ENCODE measurements around the gene MAP3K7CL. TPM values are rescaled to one million over a fixed set of nuclear protein-coding genes. Genes with fewer than 3 reads are reported as not detected.
"Not testable (repeated sequence)": the region's sequence is repeated elsewhere in the genome, so short reads cannot be mapped to it uniquely, and the experiment has no call there.

The MAP3K7CL gene
- total RNA-seq, 6 donors from 2014 or later: 3.5 to 9.4 (median 5.9) TPM

DNA sequence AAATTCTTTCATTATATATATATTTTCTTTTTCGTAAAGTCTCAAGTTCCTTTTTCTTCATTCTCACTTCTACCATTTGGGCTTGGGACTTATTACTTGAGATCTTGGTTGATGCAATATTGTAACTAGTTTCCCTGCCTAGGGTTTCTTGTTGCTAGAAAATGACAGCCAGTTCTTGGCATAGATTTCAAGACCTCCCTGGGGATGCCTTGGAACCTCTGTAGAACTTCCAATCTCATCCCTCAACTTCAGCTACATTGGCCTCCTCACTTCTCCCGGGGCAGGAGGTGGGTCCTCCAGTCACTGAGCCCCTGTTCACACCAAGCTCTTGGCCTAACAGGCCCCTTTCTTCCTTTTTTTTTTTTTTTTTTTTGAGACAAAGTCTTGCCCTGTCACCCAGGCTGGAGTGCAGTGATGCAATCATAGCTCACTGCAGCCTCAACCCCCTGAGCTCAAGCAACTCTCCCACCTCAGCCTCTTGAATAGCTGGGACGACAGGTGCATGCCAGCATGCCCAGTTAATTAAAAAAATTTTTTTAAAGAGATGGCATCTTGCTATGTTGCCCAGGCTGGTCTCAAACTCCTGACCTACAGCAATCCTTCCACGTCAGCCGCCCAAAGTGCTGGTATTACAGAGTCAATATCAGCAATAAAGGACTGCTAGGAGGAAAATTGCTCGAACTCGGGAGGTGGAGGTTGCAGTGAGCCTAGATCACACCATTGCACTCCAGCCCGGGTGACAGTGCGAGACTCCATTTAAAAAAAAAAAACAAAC, 33.1 kb downstream of the MAP3K7CL start:
- H3K27ac ChIP-seq: peak overlapping the region; percentile 43 to 69 (median 63)
- WGBS, 2 donors: 71 to 74% methylated on average over 9 of the region's 9 CpGs
- no peak overlapping the region for H3K4me3 ChIP-seq
- peaks cover 14 to 25% (median 20%) of the 10 kb centered on the region in 4 donors for H3K4me1 ChIP-seq
- H3K36me3 ChIP-seq: no peaks in the 10 kb centered on the region
- DNase-seq (peak in 1 of 2 donors; percentile 34), ATAC-seq (ENCODE audit: low FRiP score in 2 of 2) (peak in 1 of 2 donors; percentile 78)
- H3K27me3 ChIP-seq: no peaks in the 10 kb centered on the region
- no peak for TF ChIP-seq EP300 (IDR thresholded peaks at IDR 0.05)
- no peak for TF ChIP-seq POLR2AphosphoS5 (IDR thresholded peaks at IDR 0.05)
- TF ChIP-seq, protein P1, sequence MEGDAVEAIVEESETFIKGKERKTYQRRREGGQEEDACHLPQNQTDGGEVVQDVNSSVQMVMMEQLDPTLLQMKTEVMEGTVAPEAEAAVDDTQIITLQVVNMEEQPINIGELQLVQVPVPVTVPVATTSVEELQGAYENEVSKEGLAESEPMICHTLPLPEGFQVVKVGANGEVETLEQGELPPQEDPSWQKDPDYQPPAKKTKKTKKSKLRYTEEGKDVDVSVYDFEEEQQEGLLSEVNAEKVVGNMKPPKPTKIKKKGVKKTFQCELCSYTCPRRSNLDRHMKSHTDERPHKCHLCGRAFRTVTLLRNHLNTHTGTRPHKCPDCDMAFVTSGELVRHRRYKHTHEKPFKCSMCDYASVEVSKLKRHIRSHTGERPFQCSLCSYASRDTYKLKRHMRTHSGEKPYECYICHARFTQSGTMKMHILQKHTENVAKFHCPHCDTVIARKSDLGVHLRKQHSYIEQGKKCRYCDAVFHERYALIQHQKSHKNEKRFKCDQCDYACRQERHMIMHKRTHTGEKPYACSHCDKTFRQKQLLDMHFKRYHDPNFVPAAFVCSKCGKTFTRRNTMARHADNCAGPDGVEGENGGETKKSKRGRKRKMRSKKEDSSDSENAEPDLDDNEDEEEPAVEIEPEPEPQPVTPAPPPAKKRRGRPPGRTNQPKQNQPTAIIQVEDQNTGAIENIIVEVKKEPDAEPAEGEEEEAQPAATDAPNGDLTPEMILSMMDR (IDR thresholded peaks at IDR 0.05): no peak
- no peak for TF ChIP-seq POLR2A (IDR thresholded peaks at IDR 0.05)
- H3K9me3 ChIP-seq: no peaks in the 10 kb centered on the region

DNA sequence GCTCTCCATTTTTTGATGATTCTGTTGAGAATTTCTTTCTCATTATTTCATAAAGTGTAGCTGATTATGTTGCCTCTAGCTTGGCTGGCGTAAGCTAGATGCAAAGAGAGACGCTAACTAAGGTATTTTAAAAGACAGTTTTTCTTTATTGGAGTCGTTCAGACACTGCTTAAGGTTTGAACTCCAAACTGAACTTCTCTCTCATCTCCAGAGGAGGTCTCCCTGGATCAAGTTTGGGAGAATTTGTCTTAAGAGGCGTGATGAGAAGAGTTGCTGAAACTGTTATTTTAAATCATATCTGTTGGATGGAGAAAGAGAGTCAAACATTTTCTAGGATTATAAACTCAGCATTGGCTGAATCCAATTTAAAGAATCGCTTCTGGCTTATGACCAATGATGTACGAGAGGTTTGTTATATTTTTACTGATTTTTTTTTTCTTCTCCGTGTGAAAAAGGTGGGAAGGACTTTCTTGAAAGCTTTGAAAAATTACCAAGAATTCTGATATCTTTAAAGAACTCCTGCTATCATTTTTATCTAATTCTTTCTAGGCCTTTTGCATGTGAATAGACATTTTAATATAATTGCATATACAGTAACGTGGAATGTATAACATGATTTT, 34.0 kb downstream of the MAP3K7CL start:
- no peak for DNase-seq
- Histone ChIP-seq H3K9me3 (no peaks in the 10 kb centered on the region), H3K4me1 (peaks cover 20 to 31% (median 28%) of the 10 kb centered on the region in 4 donors), H3K27me3 (no peaks in the 10 kb centered on the region), H3K4me3 (no peak overlapping the region), H3K36me3 (no peaks in the 10 kb centered on the region), H3K27ac (peak overlapping the region in 1 of 4 donors; percentile 69)
- 34 to 46% methylated on average over 8 of the region's 8 CpGs for WGBS, 2 donors
- TF ChIP-seq EP300 (IDR thresholded peaks at IDR 0.05) (no peak), POLR2A (IDR thresholded peaks at IDR 0.05) (no peak), POLR2AphosphoS5 (IDR thresholded peaks at IDR 0.05) (peak in 1 of 2 donors; percentile 11)
- TF ChIP-seq, protein P1 (IDR thresholded peaks at IDR 0.05): peak; percentile 44 to 69 (median 64)
- ATAC-seq (ENCODE audit: low FRiP score in 2 of 2): peak in 1 of 2 donors; percentile 87

DNA sequence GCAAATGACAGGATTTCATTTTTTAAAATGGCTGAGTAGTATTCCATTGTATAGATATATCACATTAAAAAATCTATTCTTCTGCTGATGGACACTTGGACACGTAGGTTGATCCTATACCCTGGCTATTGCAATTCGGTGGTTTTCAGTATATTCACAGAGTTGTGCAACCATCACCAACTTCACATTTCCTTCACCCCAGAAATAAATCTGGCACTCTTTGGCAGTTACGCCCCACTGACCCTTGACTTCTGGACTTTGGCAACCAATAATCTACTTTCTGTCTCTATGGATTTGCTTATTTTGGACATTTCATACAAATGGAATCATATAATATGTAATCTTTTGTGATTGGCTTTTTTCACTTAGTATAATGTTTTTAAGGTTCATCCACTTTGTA, 35.9 kb downstream of the MAP3K7CL start:
- no peak overlapping the region for H3K27ac ChIP-seq
- peaks cover 20 to 34% (median 30%) of the 10 kb centered on the region in 4 donors for H3K4me1 ChIP-seq
- H3K27me3 ChIP-seq: no peaks in the 10 kb centered on the region
- no peak for DNase-seq
- no peak for ATAC-seq (ENCODE audit: low FRiP score in 2 of 2)
- no peaks in the 10 kb centered on the region for H3K9me3 ChIP-seq
- H3K36me3 ChIP-seq: no peaks in the 10 kb centered on the region
- WGBS, 2 donors: 65 to 84% methylated on average over 3 of the region's 3 CpGs
- no peak overlapping the region for H3K4me3 ChIP-seq
- TF ChIP-seq, protein P1 (IDR thresholded peaks at IDR 0.05): no peak
- no peak for TF ChIP-seq EP300 (IDR thresholded peaks at IDR 0.05)
- TF ChIP-seq POLR2AphosphoS5 (IDR thresholded peaks at IDR 0.05): no peak
- no peak for TF ChIP-seq POLR2A (IDR thresholded peaks at IDR 0.05)

DNA sequence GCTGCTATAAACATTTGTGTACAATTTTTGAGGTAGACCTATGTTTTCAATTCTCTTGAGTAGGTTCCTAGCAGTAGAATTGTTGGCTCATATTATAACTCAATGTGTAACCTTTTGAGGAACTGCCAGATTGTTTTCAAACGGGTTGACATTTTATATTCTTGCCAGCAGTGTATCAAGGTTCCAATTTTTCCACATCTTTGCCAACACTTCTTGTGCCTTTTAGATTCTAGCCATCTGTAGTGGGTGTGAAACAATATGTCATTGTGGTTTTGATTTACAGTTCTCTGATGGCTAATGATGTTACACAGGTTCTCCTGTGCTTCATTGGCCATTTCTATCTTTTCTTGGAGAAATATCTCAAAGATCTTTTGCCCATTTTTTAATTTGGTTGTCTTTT, 36.4 kb downstream of the MAP3K7CL start:
- 9 to 19% methylated on average over 1 of the region's 1 CpG for WGBS, 2 donors
- no peaks in the 10 kb centered on the region for H3K36me3 ChIP-seq
- DNase-seq (no peak), ATAC-seq (ENCODE audit: low FRiP score in 2 of 2) (no peak)
- no peaks in the 10 kb centered on the region for H3K27me3 ChIP-seq
- no peak overlapping the region for H3K27ac ChIP-seq
- TF ChIP-seq POLR2AphosphoS5 (IDR thresholded peaks at IDR 0.05) (no peak), EP300 (IDR thresholded peaks at IDR 0.05) (no peak)
- H3K4me3 ChIP-seq: no peak overlapping the region
- H3K4me1 ChIP-seq: peaks cover 20 to 34% (median 30%) of the 10 kb centered on the region in 4 donors
- no peaks in the 10 kb centered on the region for H3K9me3 ChIP-seq

DNA sequence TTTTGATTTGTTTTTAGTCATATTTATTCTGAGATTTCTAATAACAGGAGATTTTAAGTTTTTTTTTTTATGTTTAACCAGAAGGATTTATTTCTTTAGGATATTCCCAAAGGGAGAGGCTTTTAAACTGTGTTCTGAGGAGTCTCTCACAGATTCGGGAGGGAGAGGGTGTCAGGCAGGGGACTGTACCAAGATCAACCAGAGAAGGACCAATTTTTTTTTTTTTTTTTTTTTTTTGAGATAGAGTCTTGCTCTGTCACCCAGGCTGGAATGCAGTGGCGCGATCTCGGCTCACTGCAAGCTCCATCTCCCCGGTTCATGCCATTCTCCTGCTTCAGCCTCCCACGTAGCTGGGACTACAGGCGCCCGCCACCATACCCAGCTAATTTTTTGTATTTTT, 37.0 kb downstream of the MAP3K7CL start:
- DNase-seq; H3K36me3 ChIP-seq; H3K27ac ChIP-seq; ATAC-seq (ENCODE audit: low FRiP score in 2 of 2); H3K4me3 ChIP-seq; H3K9me3 ChIP-seq; H3K27me3 ChIP-seq: not testable (repeated sequence)
- H3K4me1 ChIP-seq: peaks cover 20 to 34% (median 28%) of the 10 kb centered on the region in 4 donors
- WGBS, 2 donors: 98 to 99% methylated on average over 8 of the region's 8 CpGs

All from upper lobe of left lung (tissue), 6 donors.